ENCODE data around the gene SF3A1.
A peak's percentile ranks its signal among the peaks of the same experiment; 100 is the strongest.
"Not testable (repeated sequence)": the region's sequence is repeated elsewhere in the genome, so short reads cannot be mapped to it uniquely, and the experiment has no call there.

SF3A1 gene

GRCh38 chr22:30347255-30347892 lies 9.3 kb downstream of the SF3A1 start:
- DNase-seq: peak; percentile 66

GRCh38 chr22:30344447-30345200 lies 12.1 kb downstream of the SF3A1 start:
- peak; percentile 46 for DNase-seq

GRCh38 chr22:30340911-30341685 lies 15.6 kb downstream of the SF3A1 start:
- no peak for DNase-seq

GRCh38 chr22:30338802-30339201 lies 17.9 kb downstream of the SF3A1 start:
- DNase-seq: no peak

GRCh38 chr22:30338341-30338740 lies 18.4 kb downstream of the SF3A1 start:
- DNase-seq: not testable (repeated sequence)

GRCh38 chr22:30337461-30337778 lies 19.3 kb downstream of the SF3A1 start:
- DNase-seq: no peak

GRCh38 chr22:30336752-30337460 lies 19.8 kb downstream of the SF3A1 start:
- DNase-seq: no peak

- no peak for DNase-seq
Observed at GRCh38 chr22:30335236-30335635, 21.5 kb downstream of the SF3A1 start.

- no peak for DNase-seq
Observed at GRCh38 chr22:30334646-30335045, 22.0 kb downstream of the SF3A1 start.

GRCh38 chr22:30333707-30334087 lies 23.0 kb downstream of the SF3A1 start:
- no peak for DNase-seq

GRCh38 chr22:30332994-30333706 lies 23.5 kb downstream of the SF3A1 start:
- no peak for DNase-seq

- DNase-seq: no peak
Observed at GRCh38 chr22:30332551-30332950, 24.1 kb downstream of the SF3A1 start.

- DNase-seq: no peak
Observed at GRCh38 chr22:30328466-30329049, 28.1 kb downstream of the SF3A1 start.

- DNase-seq: no peak
Observed at GRCh38 chr22:30327864-30328345, 28.8 kb downstream of the SF3A1 start.

- DNase-seq: peak; percentile 95
Observed at GRCh38 chr22:30326706-30327362, 29.9 kb downstream of the SF3A1 start, which contains the start of gene TBC1D10A. Gene TBC1D10A (minus strand): TSS chr22:30326941. CDS start chr22:30326881, 60 bp downstream.

- no peak for DNase-seq
Observed at GRCh38 chr22:30326255-30326705, 30.4 kb downstream of the SF3A1 start.

- DNase-seq: no peak
Observed at GRCh38 chr22:30325724-30326254, 30.9 kb downstream of the SF3A1 start.

GRCh38 chr22:30325065-30325720 lies 31.5 kb downstream of the SF3A1 start:
- no peak for DNase-seq

- DNase-seq: peak; percentile 57
Observed at GRCh38 chr22:30324014-30324730, 32.5 kb downstream of the SF3A1 start.

GRCh38 chr22:30323246-30323645 lies 33.4 kb downstream of the SF3A1 start:
- DNase-seq: no peak
